ENCODE measurements around the gene ZNF248. TPM values are rescaled to one million over a fixed set of nuclear protein-coding genes. Genes with fewer than 3 reads are reported as not detected.

Gene ZNF248
- total and polyA plus RNA-seq, 4 donors: 3.6 to 38.0 (median 6.3) TPM

DNA sequence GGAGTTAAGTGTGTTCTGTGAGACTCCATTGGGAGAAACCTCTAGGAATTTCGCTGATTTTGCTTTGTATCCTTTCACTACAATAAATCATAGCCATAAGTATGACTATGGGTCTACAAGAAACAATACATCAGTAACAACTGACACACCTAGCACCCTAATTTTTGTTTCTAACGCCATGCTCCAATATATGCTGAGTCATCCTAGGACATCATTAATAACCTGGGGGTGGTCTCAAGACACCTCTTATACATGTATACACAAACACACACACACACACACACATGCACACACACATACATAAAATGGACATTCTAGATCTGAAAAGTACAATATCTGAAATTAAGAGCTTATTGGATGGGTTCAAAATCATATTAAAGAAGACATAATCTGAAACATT lies 18.2 kb downstream of the ZNF248 start:
- TF ChIP-seq, protein P1, sequence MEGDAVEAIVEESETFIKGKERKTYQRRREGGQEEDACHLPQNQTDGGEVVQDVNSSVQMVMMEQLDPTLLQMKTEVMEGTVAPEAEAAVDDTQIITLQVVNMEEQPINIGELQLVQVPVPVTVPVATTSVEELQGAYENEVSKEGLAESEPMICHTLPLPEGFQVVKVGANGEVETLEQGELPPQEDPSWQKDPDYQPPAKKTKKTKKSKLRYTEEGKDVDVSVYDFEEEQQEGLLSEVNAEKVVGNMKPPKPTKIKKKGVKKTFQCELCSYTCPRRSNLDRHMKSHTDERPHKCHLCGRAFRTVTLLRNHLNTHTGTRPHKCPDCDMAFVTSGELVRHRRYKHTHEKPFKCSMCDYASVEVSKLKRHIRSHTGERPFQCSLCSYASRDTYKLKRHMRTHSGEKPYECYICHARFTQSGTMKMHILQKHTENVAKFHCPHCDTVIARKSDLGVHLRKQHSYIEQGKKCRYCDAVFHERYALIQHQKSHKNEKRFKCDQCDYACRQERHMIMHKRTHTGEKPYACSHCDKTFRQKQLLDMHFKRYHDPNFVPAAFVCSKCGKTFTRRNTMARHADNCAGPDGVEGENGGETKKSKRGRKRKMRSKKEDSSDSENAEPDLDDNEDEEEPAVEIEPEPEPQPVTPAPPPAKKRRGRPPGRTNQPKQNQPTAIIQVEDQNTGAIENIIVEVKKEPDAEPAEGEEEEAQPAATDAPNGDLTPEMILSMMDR (IDR thresholded peaks at IDR 0.05; ENCODE audit: control extremely low read depth, extremely low read depth): no peak
- ATAC-seq (ENCODE audit: insufficient read depth, low FRiP score) (no peak), DNase-seq (no peak)
- H3K27ac ChIP-seq (ENCODE audit: low read depth in 1 of 2, low read length in 1 of 2): no peak overlapping the region
- H3K9me3 ChIP-seq (ENCODE audit: control insufficient read depth in 4 of 4, insufficient read depth in 3 of 4, low read length in 3 of 4): peaks cover 0 to 15% (median 5%) of the 10 kb centered on the region in 4 donors
- WGBS, 2 donors: 96 to 100% methylated on average over 2 of the region's 2 CpGs
- no peak overlapping the region for H3K9ac ChIP-seq (ENCODE audit: insufficient read depth in 1 of 2, low read length in 2 of 2)
- H3K4me1 ChIP-seq (ENCODE audit: control insufficient read depth in 5 of 5, insufficient read depth in 5 of 5, low read length in 5 of 5): no peaks in the 10 kb centered on the region
- H3K36me3 ChIP-seq (ENCODE audit: control insufficient read depth in 4 of 4, insufficient read depth in 4 of 4, low read length in 4 of 4): peaks cover 13 to 66% (median 48%) of the 10 kb centered on the region in 4 donors
- no peaks in the 10 kb centered on the region for H3K27me3 ChIP-seq (ENCODE audit: control insufficient read depth in 3 of 3, insufficient read depth in 3 of 3, low read length in 2 of 3)
- no peak overlapping the region for H3K4me3 ChIP-seq

DNA sequence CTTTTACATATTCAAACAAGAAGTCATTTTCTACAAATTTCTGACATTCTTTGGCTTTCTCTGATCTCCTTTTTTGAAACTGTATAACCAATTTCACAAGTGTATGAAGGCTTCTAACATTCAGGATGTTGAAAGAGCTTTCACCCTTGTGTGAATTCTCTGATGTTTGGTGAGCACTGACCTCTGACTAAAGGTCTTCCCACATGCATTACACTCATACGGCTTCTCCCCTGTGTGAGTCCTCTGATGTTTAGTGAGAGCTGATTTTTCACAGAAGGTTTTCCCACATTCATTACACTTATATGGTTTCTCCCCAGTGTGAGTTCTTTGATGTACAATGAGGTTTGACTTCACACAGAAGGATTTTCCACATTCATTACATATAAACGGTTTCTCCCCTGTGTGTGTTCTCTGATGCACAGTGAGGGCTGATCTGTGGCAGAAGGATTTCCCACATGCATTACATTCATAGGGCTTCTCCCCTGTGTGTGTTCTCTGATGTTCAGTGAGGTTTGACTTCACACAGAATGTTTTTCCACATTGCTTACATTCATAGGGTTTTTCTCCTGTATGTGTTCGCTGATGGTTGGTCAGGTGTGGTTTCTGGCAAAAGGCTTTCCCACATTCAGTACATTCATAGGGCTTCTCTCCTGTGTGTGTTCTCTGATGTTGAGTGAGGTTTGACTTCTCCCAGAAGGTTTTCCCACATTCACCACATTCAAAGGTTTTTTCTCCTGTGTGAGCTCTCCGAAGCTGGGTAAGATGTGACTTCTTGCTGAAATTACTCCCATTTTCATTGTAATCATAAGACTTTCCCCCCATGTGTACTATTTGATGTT lies 25.7 kb downstream of the ZNF248 start:
- H3K4me1 ChIP-seq (ENCODE audit: control insufficient read depth in 5 of 5, insufficient read depth in 5 of 5, low read length in 5 of 5): no peaks in the 10 kb centered on the region
- ATAC-seq (ENCODE audit: insufficient read depth, low FRiP score): no peak
- peaks cover 15 to 39% (median 29%) of the 10 kb centered on the region in 4 donors for H3K9me3 ChIP-seq (ENCODE audit: control insufficient read depth in 4 of 4, insufficient read depth in 3 of 4, low read length in 3 of 4)
- peaks cover 20 to 86% (median 72%) of the 10 kb centered on the region in 4 donors for H3K36me3 ChIP-seq (ENCODE audit: control insufficient read depth in 4 of 4, insufficient read depth in 4 of 4, low read length in 4 of 4)
- H3K27me3 ChIP-seq (ENCODE audit: control insufficient read depth in 3 of 3, insufficient read depth in 3 of 3, low read length in 2 of 3): no peaks in the 10 kb centered on the region
- TF ChIP-seq, protein P1 (IDR thresholded peaks at IDR 0.05; ENCODE audit: control extremely low read depth, extremely low read depth): no peak
- no peak overlapping the region for H3K27ac ChIP-seq (ENCODE audit: low read depth in 1 of 2, low read length in 1 of 2)
- 84 to 87% methylated on average over 4 of the region's 4 CpGs for WGBS, 2 donors
- H3K4me3 ChIP-seq: no peak overlapping the region
- no peak overlapping the region for H3K9ac ChIP-seq (ENCODE audit: insufficient read depth in 1 of 2, low read length in 2 of 2)
- no peak for DNase-seq

DNA sequence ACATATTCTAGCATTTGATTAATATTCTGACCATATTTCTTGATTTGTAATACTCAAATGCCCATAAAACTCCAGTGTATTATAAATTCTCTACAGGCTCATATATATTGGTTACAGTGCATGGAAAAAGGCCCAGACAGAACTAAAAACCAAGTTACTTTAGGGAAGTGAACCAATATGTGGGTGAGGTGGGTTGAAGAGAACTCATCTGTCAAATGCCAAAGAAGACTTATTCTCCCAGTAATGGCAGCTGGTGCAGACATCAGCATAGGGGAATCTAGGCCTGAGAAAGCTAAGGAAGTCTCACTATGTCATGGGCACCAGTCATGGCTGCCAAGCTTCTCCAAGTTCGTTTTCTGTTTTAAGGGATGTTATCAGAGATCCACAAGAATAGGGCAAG lies 30.6 kb downstream of the ZNF248 start:
- WGBS, 2 donors: 94 to 96% methylated on average over 1 of the region's 1 CpG
- no peak for DNase-seq
- no peaks in the 10 kb centered on the region for H3K27me3 ChIP-seq (ENCODE audit: control insufficient read depth in 3 of 3, insufficient read depth in 3 of 3, low read length in 2 of 3)

More for the DNA sequence above, 30.6 kb downstream of the ZNF248 start:
- peaks cover 17 to 19% (median 18%) of the 10 kb centered on the region in 4 donors for H3K9me3 ChIP-seq (ENCODE audit: control insufficient read depth in 4 of 4, insufficient read depth in 3 of 4, low read length in 3 of 4)
- no peak for ATAC-seq (ENCODE audit: insufficient read depth, low FRiP score)
- no peak overlapping the region for H3K27ac ChIP-seq (ENCODE audit: low read depth in 1 of 2, low read length in 1 of 2)
- H3K36me3 ChIP-seq (ENCODE audit: control insufficient read depth in 4 of 4, insufficient read depth in 4 of 4, low read length in 4 of 4): peaks cover 14 to 41% (median 37%) of the 10 kb centered on the region in 4 donors
- TF ChIP-seq, protein P1 (IDR thresholded peaks at IDR 0.05; ENCODE audit: control extremely low read depth, extremely low read depth): no peak
- no peak overlapping the region for H3K9ac ChIP-seq (ENCODE audit: insufficient read depth in 1 of 2, low read length in 2 of 2)
- no peaks in the 10 kb centered on the region for H3K4me1 ChIP-seq (ENCODE audit: control insufficient read depth in 5 of 5, insufficient read depth in 5 of 5, low read length in 5 of 5)
- H3K4me3 ChIP-seq: no peak overlapping the region

All from lung (tissue), 12 donors.